ENCODE measurements around the gene NDRG4.

- no peak for TF ChIP-seq CTCF (IDR thresholded peaks at IDR 0.05; ENCODE audit: low read depth, low read length, poor library complexity, severe bottlenecking)
- TF ChIP-seq EZH2phosphoT487 (IDR thresholded peaks at IDR 0.05; ENCODE audit: borderline replicate concordance, low read length): no peak
These were observed 41.2 kb upstream of the NDRG4 start for GRCh38 chr16:58458606-58459343.

Measured in DOHH2 (cell line).